Thoracic aorta (tissue), 2 donors: Measurements from ENCODE around the gene SDC1. TPM values are rescaled to one million over a fixed set of nuclear protein-coding genes. Genes with fewer than 3 reads are reported as not detected.

ENCODE experiments used
- ATAC-seq: fragments of 150-250 bp; one replicate; pipeline ENCODE4 v1.8.0; 2017; ENCODE audit warnings: low read depth; ENCODE audit not compliant: insufficient number of reproducible peaks, low FRiP score
- DNase-seq: peaks from one replicate; pipeline ENCODE4 v3.0.0-alpha.2; 2020; ENCODE audit warnings: low spot score
- H3K27ac ChIP-seq, 2 donors: fragments of 200-600 bp; sonication (generic); 1 replicate in 1 of 2; 2 replicates in 1 of 2; pipeline ENCODE4 v1.5.1; 2016; ENCODE audit warnings: mild to moderate bottlenecking in 2 of 2, moderate library complexity in 2 of 2
- H3K27me3 ChIP-seq: fragments of 200-600 bp; sonication (generic); replicated peaks from 2 replicates; pipeline ENCODE4 v1.6.0; 2016; ENCODE audit warnings: mild to moderate bottlenecking; ENCODE audit not compliant: insufficient read depth
- H3K36me3 ChIP-seq: fragments of 200-600 bp; sonication (generic); one replicate; pipeline ENCODE4 v1.5.1; 2016
- H3K4me1 ChIP-seq, 2 donors: fragments of 200-600 bp; sonication (generic); 1 replicate in 1 of 2; 2 replicates in 1 of 2; pipeline versions ENCODE4 v1.5.1 to v1.6.0; 2016; ENCODE audit warnings: low read depth in 2 of 2, mild to moderate bottlenecking in 1 of 2; ENCODE audit not compliant: control insufficient read depth in 1 of 2
- H3K4me3 ChIP-seq: fragments of 200-600 bp; sonication (generic); 2 replicates; pipeline ENCODE4 v1.5.1; 2016; ENCODE audit warnings: mild to moderate bottlenecking
- H3K9me3 ChIP-seq: fragments of 200-600 bp; sonication (generic); 2 replicates; pipeline ENCODE4 v1.5.1; 2016
- total RNA-seq, 2 donors: library from RNA; depleted of rRNA; stranded (reverse); fragments of >200 nt; gene quantifications; one replicate each; pipeline versions ENCODE4 v1.1.0 to v1.2.3, GENCODE V29; 2016
- TF ChIP-seq, protein P1 (sequence below): fragments of 200-600 bp; sonication (generic); IDR thresholded peaks from one replicate; pipeline ENCODE4 v1.5.1; 2019; ENCODE audit warnings: antibody characterized with exemption

SDC1 gene
- total RNA-seq, 2 donors from 2014 or later, result 3.1 to 9.6 TPM

DNA sequence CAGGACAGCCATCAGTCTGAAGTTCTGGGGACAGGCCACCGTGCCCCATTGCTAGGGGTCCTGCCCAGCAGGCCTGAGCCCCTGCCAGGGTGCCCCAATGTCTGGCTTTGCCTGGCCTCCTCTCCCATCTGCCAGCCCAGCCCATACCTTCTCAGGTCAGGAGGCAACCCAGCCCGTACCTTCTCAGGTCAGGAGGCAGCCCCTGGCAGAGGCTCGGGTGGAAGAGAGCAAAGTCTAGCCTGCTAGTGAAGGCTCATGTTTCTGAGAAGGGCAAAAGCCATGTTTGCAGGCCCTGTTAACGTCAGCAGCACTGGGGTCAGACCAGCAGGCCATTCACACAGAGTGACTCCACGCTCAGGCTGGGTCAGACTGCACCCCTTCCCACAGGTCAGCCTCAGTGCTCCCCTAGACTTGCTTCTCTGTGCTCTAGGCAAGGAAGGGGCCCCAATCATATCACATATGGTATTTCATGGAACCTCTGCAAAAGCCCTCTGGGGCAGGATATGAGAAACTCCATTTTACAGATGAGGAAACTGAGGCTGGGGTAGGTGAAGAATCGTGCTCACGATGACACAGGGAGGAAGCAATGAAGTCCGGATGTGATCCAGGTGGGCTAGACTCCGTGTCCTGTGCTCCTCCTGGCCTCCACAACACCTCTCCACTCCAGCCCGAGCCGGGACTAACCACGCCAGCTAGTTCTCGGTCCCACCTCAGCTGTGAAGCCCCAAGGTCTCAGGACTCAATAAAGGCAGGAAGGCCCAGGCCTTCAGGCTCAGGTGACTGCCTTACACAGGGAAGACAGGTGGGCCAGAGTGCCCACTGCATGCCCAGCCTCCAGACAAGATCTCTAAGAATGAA is 9.5 kb downstream of the SDC1 start:
- no peaks in the 10 kb centered on the region for H3K4me1 ChIP-seq
- no peaks in the 10 kb centered on the region for H3K36me3 ChIP-seq
- TF ChIP-seq, protein P1, sequence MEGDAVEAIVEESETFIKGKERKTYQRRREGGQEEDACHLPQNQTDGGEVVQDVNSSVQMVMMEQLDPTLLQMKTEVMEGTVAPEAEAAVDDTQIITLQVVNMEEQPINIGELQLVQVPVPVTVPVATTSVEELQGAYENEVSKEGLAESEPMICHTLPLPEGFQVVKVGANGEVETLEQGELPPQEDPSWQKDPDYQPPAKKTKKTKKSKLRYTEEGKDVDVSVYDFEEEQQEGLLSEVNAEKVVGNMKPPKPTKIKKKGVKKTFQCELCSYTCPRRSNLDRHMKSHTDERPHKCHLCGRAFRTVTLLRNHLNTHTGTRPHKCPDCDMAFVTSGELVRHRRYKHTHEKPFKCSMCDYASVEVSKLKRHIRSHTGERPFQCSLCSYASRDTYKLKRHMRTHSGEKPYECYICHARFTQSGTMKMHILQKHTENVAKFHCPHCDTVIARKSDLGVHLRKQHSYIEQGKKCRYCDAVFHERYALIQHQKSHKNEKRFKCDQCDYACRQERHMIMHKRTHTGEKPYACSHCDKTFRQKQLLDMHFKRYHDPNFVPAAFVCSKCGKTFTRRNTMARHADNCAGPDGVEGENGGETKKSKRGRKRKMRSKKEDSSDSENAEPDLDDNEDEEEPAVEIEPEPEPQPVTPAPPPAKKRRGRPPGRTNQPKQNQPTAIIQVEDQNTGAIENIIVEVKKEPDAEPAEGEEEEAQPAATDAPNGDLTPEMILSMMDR, result no peak
- no peaks in the 10 kb centered on the region for H3K9me3 ChIP-seq
- no peak overlapping the region for H3K4me3 ChIP-seq
- no peak for DNase-seq
- H3K27me3 ChIP-seq, result no peaks in the 10 kb centered on the region
- H3K27ac ChIP-seq, result no peak overlapping the region
- no peak for ATAC-seq

DNA sequence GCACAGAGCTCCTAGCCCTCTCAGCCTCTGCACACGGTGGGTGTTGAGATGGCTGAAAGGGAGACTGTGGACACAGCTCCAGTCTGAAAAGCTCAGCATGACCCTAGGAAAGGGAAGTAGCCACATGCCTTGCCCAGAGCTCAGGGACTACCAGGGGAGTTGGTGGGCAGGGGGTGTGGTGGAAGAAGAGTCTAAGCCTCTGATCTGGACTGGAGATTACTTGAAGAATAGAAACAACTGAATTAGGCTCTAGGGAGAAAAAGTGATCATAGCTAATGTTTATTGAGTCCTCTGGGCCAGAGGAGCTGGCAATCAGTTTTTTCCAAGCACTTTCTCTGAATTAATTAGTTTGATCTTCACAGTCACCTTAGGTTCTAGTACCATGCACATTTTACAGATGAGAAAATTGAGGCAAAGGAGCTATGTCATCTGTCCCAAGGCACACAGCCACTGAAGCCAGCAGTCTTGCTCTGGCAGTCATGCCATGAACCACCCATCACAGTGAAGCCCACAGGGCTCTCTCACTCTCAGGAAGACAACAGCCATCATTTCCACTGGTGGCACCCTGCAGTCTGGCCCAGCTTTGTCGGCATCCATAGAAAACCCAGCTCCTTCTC is 10.3 kb downstream of the SDC1 start:
- H3K4me1 ChIP-seq, result no peaks in the 10 kb centered on the region
- no peak overlapping the region for H3K4me3 ChIP-seq
- TF ChIP-seq, protein P1, result no peak
- no peaks in the 10 kb centered on the region for H3K27me3 ChIP-seq
- ATAC-seq (no peak), DNase-seq (no peak)
- no peaks in the 10 kb centered on the region for H3K36me3 ChIP-seq
- no peak overlapping the region for H3K27ac ChIP-seq
- no peaks in the 10 kb centered on the region for H3K9me3 ChIP-seq

DNA sequence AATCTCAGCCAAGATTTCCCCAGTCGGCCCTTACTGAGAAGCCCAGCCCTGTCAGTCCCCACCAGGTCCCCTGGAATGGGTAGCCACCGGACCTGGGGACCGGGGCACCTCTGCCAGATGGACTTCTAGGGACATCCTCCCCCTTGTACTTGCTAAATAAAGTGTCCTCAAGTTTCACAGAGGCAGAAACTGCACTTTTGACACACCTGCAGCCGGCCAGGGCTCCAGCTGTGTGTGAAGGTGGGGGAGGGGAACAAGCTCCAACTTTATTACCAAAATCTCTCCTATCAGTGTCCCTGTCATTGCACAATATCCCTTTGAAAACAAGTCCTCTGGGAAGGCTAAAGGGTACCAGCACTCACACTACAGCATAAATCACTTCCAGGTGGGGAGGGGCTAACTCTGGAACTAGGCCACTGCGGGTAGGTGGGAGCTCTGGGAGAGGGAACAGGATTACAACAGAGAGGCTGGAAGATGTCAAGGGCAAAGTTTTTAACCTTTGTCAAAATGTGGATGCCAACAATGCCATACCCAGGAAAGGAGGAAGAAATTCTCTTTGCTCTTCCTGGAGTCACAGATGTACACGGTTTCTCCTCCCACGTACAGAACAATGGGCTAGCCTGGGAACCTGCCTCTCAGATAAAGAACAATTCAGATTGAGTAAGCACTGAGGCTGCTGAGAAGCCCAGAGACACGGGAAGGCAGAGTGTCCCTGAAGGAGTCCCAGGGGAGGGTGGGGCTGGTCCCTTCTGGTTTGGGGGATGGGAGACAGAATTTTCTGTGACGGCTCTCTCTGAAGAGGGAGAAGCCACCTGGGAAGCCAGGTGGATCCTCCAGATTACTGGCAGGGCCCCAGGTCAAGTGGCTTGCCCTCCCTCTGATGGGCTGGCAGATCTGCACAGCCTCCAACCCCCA is 11.0 kb downstream of the SDC1 start:
- no peak overlapping the region for H3K4me3 ChIP-seq
- H3K36me3 ChIP-seq, result no peaks in the 10 kb centered on the region
- H3K27me3 ChIP-seq, result no peaks in the 10 kb centered on the region
- ATAC-seq, result no peak
- no peaks in the 10 kb centered on the region for H3K9me3 ChIP-seq
- no peak overlapping the region for H3K27ac ChIP-seq
- H3K4me1 ChIP-seq, result no peaks in the 10 kb centered on the region
- TF ChIP-seq, protein P1, result no peak
- no peak for DNase-seq

DNA sequence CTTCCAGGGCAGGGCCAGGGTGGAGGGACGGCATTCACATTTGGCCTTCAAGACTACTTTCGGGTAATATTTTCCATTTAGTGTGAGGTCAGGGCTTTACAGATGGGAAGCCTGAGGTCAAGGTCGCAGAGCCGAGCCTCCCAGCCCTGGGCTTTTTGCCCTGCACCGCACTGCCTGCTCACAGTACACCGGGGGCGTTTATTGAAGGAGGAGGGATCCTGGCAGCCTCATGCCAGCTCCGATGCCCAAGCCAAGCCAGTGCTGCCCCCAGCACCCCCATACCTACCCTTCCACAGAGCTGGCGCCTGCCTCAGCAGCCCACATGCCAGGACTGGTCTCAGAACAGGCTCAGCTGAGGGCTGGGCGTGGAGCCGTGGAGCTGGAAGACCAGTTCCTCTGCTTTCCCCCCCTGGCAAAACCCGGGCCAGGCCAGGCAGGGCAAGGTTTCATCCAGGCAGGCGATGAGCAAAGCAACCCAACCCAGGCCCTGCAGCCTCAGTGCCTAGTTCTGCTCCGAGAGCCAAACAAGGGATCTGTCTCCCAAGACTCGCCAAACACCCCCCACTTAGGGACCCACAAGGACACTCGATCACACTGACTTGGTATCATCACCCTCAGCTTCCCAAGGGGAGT is 11.9 kb downstream of the SDC1 start:
- ATAC-seq (no peak), DNase-seq (no peak)
- no peaks in the 10 kb centered on the region for H3K27me3 ChIP-seq
- no peaks in the 10 kb centered on the region for H3K4me1 ChIP-seq
- no peaks in the 10 kb centered on the region for H3K36me3 ChIP-seq
- H3K4me3 ChIP-seq, result no peak overlapping the region
- H3K9me3 ChIP-seq, result no peaks in the 10 kb centered on the region
- H3K27ac ChIP-seq, result no peak overlapping the region
- TF ChIP-seq, protein P1, result no peak
